Amniotic epithelial cell (primary cell): Measurements from ENCODE around the gene ABCA1.
"Not testable (repeated sequence)": the region's sequence is repeated elsewhere in the genome, so short reads cannot be mapped to it uniquely, and the experiment has no call there.

Experiments
- DNase-seq: peaks from one replicate; pipeline ENCODE4 v3.0.0-alpha.2; 2010; ENCODE audit warnings: low read depth

Gene ABCA1

DNA sequence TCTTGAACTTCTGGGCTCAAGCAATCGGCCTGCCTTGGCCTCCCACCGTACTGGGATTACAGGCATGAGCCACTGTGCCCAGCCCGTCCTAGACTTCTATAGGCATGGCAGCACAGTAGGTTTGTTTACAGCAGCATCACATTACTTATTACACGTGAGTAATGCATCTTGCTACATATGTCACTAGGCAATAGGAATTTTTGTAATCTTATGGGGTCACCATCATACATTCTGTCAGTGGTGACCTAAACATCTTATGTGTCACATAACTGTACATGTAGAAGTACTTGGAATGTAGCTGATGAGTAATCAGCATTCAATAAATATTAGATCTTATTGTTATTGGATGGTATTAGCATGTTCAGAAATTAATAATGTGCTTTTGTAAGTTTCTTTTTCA, 22.9 kb upstream of the ABCA1 start:
- no peak for DNase-seq

DNA sequence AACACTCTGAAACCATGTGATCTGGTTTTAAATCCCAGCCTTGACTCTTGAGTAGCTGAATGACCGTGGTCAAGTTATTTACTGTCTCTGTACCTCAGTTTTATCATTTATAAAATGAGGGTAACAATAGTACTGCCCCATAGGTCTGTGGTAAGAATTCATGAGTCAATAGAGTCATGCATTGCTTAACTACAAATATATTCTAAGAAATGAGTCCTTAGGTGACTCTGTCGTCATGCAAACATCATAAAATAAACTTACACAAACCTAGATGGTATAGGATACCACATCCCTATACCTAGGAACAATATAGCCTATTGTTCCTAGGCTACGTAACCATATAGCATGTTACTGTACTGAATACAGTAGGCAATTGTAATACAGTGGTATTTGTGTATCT, 20.3 kb upstream of the ABCA1 start:
- DNase-seq = peak; percentile 48

GRCh38 chr9:104944871-104945270, 16.9 kb upstream of the ABCA1 start:
- DNase-seq = no peak

DNA sequence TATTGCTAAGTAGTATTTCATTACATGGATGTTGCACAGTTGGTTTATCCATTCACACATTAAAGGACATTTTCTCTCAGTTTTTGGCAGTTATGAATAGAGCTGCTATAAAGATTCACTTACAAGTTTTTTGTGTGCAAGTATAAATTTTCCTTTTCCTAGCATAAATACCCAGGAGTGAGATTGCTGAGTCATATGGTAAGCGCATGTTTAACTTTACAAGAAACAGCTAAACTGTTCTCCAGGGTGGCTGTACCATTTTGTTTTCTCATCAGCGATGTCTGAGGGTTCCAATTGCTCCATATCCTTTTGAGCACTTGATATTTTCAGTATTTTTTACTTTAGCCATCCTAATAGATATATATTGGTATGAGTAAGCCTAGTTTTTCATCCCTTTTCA, 16.4 kb upstream of the ABCA1 start:
- no peak for DNase-seq

DNA sequence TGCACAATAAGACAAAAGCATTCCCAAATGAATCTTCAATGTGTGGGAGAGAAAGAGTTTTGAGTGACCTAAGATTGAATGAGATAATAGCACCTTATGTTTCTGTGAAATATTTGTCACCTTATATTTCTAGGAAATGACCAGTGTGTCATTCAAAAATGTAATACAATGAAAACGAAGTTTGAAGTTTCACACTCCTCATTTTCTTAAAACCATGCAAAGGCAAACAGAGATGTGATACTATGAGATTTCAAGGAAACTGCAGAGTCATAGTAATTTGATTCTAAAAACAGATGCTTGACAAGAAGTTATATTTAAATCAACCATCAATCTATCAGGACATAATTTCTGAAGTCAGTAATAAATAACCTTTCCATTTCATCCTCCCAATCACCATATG, 13.6 kb upstream of the ABCA1 start:
- DNase-seq = no peak

- no peak for DNase-seq
These were observed 8.3 kb upstream of the ABCA1 start for GRCh38 chr9:104936291-104936690.

DNA sequence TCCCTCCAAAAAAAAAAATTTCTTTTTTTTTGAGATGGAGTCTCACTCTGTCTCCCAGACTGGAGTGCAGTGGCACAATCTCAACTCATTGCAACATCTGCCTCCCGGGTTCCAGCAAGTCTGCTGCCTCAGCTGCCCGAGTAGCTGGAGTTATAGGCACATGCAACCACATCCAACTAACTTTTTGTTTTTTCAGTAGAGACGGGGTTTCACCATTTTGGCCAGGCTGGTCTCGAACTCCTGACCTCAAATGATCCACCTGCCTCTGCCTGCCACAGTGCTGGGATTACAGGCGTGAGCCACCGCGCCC, 7.5 kb upstream of the ABCA1 start:
- peak; percentile 46 for DNase-seq

- DNase-seq = no peak
These were observed 6.9 kb upstream of the ABCA1 start for GRCh38 chr9:104934691-104935500.

DNA sequence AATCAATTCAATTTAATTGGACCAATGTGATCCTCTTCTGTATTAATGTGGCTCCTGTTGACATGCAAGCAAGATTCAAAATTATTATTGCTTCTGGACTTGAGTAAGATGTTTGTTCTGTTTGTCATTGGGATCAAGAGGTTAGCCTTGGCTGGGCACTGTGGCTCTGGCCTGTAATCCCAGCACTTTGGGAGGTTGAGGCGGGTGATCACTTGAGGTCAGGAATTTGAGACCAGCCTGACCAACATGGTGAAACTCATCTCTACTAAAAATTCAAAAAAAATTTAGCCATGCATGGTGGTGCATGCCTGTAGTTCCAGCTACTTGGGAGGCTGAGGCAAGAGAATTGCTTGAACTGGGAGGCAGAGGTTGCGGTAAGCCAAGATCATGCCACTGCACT, 5.1 kb upstream of the ABCA1 start:
- DNase-seq = not testable (repeated sequence)

- no peak for DNase-seq
These were observed 3.3 kb upstream of the ABCA1 start for GRCh38 chr9:104931256-104931655.

GRCh38 chr9:104927216-104927911, 591 bp downstream of the ABCA1 start:
- DNase-seq = peak; percentile 41

- DNase-seq = no peak
These were observed 4.2 kb downstream of the ABCA1 start for GRCh38 chr9:104923740-104924139.

DNA sequence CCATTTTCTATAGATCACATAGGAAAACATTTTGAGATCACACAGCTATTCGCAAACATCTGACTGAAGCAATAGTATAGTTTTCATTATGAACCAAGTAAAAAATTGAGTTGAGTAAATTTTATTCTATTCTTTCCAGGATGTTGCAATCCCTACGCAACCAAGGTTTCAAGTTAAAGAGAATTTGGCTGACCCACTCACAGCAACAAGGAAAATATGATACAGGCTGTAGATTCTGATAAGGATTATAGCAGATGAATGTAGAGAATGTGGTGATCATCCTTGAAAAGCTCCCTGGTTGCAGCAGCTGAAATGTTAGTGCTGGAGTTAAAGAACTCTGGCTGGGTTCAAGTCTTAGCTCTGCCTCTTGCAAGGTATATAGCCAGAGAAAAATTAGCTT, 4.7 kb downstream of the ABCA1 start:
- peak; percentile 95 for DNase-seq

GRCh38 chr9:104922748-104923147, 5.2 kb downstream of the ABCA1 start:
- not testable (repeated sequence) for DNase-seq

DNA sequence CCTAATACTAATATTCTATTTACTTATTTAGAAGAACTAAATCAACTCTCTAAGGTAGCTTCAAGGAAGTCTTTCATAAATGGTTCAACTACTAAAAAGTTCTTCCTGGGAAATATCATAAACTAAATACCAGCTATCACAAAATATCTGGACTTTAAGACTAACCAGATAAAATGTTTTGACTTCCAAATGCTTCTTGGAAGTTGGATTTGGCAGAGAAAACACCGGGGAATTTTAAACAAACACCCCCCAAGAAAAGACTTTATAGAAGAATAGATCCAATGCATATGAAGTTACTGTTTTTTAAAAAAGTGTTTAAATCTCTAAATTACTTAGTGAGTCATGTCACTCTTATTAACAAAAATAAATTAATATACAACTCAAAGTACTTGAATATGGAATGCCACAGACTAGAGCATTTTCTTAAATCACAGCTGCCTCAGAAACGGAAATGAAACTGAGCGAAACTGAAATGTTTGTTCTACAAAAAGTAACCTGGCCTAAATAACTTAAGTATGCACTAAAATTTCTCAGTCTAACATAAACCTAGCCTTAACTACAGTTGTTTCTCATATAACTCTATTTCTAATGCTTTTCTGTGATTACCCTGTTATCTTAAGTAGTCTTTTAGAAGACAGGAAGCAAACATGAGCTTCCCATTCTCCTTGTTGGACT, 6.8 kb downstream of the ABCA1 start:
- no peak for DNase-seq

GRCh38 chr9:104915753-104916152, 12.2 kb downstream of the ABCA1 start:
- no peak for DNase-seq

GRCh38 chr9:104915049-104915448, 12.9 kb downstream of the ABCA1 start:
- DNase-seq = no peak

DNA sequence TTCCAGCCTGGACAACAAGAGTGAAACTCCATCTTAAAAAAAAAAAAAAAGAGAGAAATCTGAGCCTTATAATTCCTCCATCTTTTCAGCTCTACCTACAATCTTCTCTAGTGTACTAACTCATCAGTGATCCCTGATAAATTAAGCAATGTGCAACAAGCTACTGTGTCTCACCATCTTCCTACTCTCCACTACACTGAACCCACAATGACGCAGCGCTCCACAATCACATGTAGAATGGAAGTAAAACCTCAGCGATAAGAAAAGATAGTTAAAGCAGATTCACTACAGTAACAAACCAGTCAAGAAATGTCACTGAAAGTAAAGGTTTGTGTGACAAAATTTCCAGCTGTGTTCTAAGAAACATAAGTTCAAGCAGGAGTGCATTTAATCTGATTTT, 13.5 kb downstream of the ABCA1 start:
- DNase-seq = no peak

DNA sequence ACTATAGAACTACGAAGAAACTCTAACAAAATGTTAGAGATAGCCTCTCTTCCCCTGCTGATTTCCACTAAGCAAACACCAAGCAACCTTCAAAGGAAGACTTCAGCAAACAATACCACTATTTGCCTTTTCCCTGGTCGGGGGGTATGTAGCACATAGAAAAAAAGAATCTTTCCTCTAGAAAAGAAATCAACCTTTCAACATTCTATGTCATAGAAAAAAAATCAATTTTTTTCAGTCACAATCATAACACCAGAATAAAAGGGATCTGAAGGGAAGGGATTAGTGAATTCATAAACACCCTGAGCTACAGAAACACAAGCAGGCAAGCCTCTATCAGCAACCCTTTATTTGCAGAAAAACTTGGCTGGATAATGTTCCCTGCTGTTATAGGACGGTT, 15.3 kb downstream of the ABCA1 start:
- DNase-seq = no peak

GRCh38 chr9:104911032-104911607, 16.8 kb downstream of the ABCA1 start:
- peak; percentile 65 for DNase-seq

DNA sequence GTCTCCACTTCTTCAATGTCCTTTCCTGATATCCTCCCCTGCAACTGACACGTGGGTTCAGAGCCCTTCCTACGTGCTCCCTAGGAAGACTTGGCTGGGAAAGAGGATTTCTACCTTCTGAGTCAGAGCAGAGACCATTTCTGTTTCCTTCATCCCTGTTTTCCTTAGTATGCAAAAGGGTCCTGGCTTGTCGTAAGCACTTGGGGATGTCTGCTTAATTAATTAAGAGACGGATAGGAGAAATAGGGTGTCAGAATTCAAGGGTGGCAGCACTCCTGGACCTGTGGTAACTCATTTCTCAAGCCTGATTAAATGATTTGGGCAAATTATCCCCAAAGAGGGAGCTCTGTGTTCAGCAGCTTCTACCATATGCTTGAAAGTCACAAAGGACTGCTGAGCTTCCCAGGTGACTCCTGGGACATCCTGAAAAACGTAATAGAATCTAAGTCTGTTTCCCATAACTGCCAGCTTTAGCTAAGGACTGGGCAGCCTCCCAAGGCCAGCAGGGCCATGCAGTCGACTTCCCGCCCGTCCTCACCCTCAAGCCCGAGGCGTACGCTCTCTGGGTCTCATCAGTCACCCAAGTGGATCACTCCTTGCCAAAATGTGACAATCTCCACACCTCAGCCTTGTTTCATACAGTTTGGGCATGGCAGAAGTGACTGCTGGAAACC, 20.5 kb downstream of the ABCA1 start:
- DNase-seq = peak; percentile 92
